Muscle of arm (tissue), 12 donors: ENCODE data around the gene RPP38. TPM values are rescaled to one million over a fixed set of nuclear protein-coding genes. Genes with fewer than 3 reads are reported as not detected.

ENCODE experiments used
- DNase-seq: peaks from one replicate; pipeline ENCODE4 v3.0.0-alpha.2; 2013
- polyA plus RNA-seq, 12 donors: library from polyadenylated mRNA; unstranded; fragments of 120-200 nt; gene quantifications; one replicate each; pipeline ENCODE4 v1.2.1, GENCODE V29; 2013; ENCODE audit not compliant: insufficient read length in 12 of 12

Gene RPP38
- polyA plus RNA-seq, 12 donors = 11.5 to 17.4 (median 14.7) TPM; not detected in 2

DNA sequence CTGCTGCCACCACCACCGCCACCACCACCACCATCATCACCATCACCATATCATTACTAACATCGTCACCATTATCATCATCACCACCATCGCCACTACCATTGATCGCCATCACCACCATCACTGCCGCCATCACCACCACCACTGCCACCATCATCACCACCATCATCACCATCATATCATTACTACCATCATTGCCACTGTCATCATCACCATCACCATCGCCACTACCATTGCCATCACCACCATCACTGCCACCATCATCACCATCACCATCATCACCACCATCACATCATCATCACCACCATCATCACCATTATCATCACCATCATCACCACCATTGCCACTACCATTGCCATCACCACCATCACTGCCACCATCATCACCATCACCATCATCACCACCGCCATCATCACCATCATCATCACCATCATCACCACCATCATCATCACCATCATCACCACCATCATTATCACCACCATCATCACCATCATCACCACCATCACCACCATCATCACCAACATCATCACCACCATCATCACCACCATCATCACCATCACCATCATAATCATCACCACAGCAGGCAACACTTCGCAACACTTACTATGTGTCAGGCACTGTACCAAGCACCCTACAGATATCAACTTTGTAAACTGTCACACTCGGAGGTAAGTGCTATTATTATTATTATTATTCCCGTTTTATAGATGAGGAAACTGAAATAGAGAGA, 52.1 kb downstream of the RPP38 start:
- DNase-seq = no peak

GRCh38 chr10:15150563-15150962, 53.4 kb downstream of the RPP38 start:
- no peak for DNase-seq

- DNase-seq = no peak
Observed at GRCh38 chr10:15152556-15152955, 55.4 kb downstream of the RPP38 start.

Other genes starting within 250 kb of the RPP38 start
- 10 to 100 TPM in 9 of 12 donors, 1 to 10 TPM in 2, not detected in 1; 9.5 to 25.0 (median 15.7) TPM for gene SUV39H2, start 218.5 kb upstream of the RPP38 start, polyA plus RNA-seq
- 10 to 100 TPM in 4 of 12 donors, 1 to 10 TPM in 7, not detected in 1; 8.0 to 16.8 (median 9.4) TPM for gene DCLRE1C, start 143.3 kb upstream of the RPP38 start, polyA plus RNA-seq
- 1 to 10 TPM in 4 of 12 donors, under 1 TPM in 5, not detected in 3; 0.33 to 1.5 (median 0.93) TPM for gene MEIG1, start 138.0 kb upstream of the RPP38 start, polyA plus RNA-seq
- under 1 TPM in 4 of 12 donors, not detected in 8; 0.16 to 0.30 (median 0.25) TPM for gene OLAH, start 53.4 kb upstream of the RPP38 start, polyA plus RNA-seq
- gene ACBD7, start 8.6 kb upstream of the RPP38 start, polyA plus RNA-seq = 1 to 10 TPM in 8 of 12 donors, under 1 TPM in 2, not detected in 2; 0.80 to 2.4 (median 1.4) TPM
- gene NMT2, start 71.3 kb downstream of the RPP38 start, polyA plus RNA-seq = 10 to 100 TPM in 10 of 12 donors, 1 to 10 TPM in 1, not detected in 1; 8.7 to 24.2 (median 18.7) TPM